Measurements from ENCODE around the gene PGAM2.

DNA sequence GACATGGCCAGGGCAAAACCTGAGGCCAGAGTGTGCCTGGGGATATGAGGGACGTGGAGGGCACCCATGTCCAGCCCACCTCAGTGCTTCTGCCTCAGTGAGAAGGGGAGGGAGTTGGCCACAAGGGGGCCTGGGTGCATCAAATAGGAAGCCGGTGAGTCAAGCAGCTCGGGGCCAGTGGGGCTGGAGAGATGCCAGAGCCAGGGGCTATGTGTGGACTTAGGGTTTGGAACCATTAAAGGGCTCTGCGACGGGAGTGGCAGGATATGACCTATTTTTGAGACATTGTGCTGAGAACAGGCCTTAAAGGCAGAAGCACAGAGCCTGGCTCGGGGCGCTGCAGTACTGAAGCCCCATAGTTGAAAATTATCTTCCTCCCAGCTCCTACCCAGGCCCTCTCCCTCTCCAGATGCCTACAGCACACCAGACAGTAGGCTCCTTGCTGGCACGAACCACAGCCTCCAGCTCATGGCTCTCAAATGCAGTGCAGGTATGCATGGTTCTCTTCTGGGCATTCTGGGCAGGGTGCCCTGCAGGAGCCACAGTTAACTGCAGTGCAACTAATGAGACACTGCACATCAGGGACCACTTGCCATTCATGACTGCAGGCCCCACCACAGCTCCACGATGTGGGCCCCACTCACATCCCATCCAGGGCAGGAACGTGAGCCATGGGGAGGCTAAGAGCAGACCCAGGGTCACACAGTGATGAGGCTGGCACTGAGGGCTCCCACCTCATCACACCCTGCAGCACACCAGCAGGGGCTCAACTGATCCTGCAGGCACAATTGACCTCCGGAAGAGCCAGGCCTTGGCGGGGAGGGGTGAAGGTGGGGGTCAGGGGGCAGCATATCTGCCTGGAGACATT lies 7.2 kb upstream of the PGAM2 start:
- no peak for TF ChIP-seq ARNTL (CRISPR knock-in tag; IDR thresholded peaks at IDR 0.05; ENCODE audit: borderline replicate concordance, low read depth)
- TF ChIP-seq, protein P1, sequence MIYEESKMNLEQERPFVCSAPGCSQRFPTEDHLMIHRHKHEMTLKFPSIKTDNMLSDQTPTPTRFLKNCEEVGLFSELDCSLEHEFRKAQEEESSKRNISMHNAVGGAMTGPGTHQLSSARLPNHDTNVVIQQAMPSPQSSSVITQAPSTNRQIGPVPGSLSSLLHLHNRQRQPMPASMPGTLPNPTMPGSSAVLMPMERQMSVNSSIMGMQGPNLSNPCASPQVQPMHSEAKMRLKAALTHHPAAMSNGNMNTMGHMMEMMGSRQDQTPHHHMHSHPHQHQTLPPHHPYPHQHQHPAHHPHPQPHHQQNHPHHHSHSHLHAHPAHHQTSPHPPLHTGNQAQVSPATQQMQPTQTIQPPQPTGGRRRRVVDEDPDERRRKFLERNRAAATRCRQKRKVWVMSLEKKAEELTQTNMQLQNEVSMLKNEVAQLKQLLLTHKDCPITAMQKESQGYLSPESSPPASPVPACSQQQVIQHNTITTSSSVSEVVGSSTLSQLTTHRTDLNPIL (CRISPR knock-in tag; IDR thresholded peaks at IDR 0.05; ENCODE audit: low read depth) = 0 out of 2 replicates have a peak, but pooled peaks have one; percentile 5
- no peak for TF ChIP-seq PATZ1 (CRISPR knock-in tag; IDR thresholded peaks at IDR 0.05; ENCODE audit: borderline replicate concordance)
- TF ChIP-seq ZFP30 (CRISPR knock-in tag; IDR thresholded peaks at IDR 0.05) = no peak
- TF ChIP-seq ZC3H10 (CRISPR knock-in tag; IDR thresholded peaks at IDR 0.05) = no peak
- TF ChIP-seq SNAI2 (CRISPR knock-in tag; IDR thresholded peaks at IDR 0.05) = no peak
- TF ChIP-seq, protein P2, sequence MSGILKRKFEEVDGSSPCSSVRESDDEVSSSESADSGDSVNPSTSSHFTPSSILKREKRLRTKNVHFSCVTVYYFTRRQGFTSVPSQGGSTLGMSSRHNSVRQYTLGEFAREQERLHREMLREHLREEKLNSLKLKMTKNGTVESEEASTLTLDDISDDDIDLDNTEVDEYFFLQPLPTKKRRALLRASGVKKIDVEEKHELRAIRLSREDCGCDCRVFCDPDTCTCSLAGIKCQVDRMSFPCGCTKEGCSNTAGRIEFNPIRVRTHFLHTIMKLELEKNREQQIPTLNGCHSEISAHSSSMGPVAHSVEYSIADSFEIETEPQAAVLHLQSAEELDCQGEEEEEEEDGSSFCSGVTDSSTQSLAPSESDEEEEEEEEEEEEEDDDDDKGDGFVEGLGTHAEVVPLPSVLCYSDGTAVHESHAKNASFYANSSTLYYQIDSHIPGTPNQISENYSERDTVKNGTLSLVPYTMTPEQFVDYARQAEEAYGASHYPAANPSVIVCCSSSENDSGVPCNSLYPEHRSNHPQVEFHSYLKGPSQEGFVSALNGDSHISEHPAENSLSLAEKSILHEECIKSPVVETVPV (CRISPR knock-in tag; IDR thresholded peaks at IDR 0.05) = no peak
- TF ChIP-seq ZFP3 (CRISPR knock-in tag; IDR thresholded peaks at IDR 0.05) = no peak
- no peak for TF ChIP-seq TCF4 (CRISPR knock-in tag; IDR thresholded peaks at IDR 0.05; ENCODE audit: borderline replicate concordance)
- TF ChIP-seq OSR1 (CRISPR knock-in tag; IDR thresholded peaks at IDR 0.05) = no peak

Measured in SK-N-SH treated with all-trans-retinoic acid at 6 μM for 48 hours (cell line).